ENCODE data around the gene C16orf96.
"Not testable (repeated sequence)": the region's sequence is repeated elsewhere in the genome, so short reads cannot be mapped to it uniquely, and the experiment has no call there.

Gene C16orf96

DNA sequence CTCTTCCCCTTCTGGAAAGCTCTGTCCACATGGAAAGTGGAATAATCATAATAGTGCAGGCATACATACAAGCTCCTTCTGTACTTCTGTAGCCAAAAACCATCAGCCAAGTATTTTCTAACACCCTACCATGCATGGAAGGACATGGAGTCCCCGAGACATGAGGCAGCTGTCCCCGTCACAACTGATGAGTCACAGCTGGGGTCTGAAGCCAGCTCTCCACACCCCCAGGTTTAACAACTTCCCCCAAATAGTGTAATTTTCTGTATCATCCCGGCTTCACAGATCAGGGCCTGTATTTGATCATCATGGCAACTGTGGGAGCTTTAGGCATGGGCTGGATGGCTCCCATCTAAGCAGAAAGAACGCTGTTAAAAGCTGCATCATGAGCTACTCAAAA, 16.6 kb downstream of the C16orf96 start:
- DNase-seq (ENCODE audit: low spot score): no peak
- Histone ChIP-seq H3K36me3 (replicated peaks in 1 of 2; ENCODE audit: control insufficient read depth in 2 of 2, insufficient read depth in 2 of 2, low read length in 2 of 2) (no peaks in the 10 kb centered on the region), H2BK12ac (ENCODE audit: low read length) (no peak overlapping the region), H3K9me3 (replicated peaks in 1 of 2; ENCODE audit: control insufficient read depth in 2 of 2, insufficient read depth in 1 of 2, low read depth in 1 of 2, low read length in 2 of 2) (no peaks in the 10 kb centered on the region), H4K8ac (ENCODE audit: low read depth, low read length) (no peak overlapping the region), H3K27me3 (ENCODE audit: control insufficient read depth in 3 of 3, insufficient read depth in 3 of 3, low read depth in 1 of 3, low read length in 3 of 3) (no peaks in the 10 kb centered on the region), H3K4me2 (ENCODE audit: insufficient read depth, low read length, poor library complexity, severe bottlenecking) (no peak overlapping the region), H3K4me1 (ENCODE audit: control insufficient read depth in 2 of 2, insufficient read depth in 1 of 2, low read depth in 1 of 2, low read length in 2 of 2) (no peaks in the 10 kb centered on the region), H3K4ac (ENCODE audit: low read length) (no peak overlapping the region), H2AK5ac (ENCODE audit: low read depth, low read length) (no peak overlapping the region), H3K9ac (ENCODE audit: low read depth, low read length, poor library complexity) (no peak overlapping the region), H2BK120ac (ENCODE audit: low read depth, low read length) (no peak overlapping the region), H2BK5ac (ENCODE audit: low read length) (no peak overlapping the region), H3K14ac (ENCODE audit: low read length) (no peak overlapping the region), H2BK15ac (ENCODE audit: low read length) (no peak overlapping the region), H3K79me1 (ENCODE audit: low read depth, low read length) (no peaks in the 10 kb centered on the region), H4K91ac (ENCODE audit: low read depth, low read length, poor library complexity) (no peak overlapping the region), H3K4me3 (ENCODE audit: low read length in 2 of 2) (no peak overlapping the region), H3K23ac (ENCODE audit: low read depth, low read length, poor library complexity) (no peak overlapping the region), H2AFZ (ENCODE audit: low read length) (no peak overlapping the region), H3K27ac (replicated peaks; ENCODE audit: low read length) (no peak overlapping the region), H3K18ac (ENCODE audit: low read length) (no peak overlapping the region)
- no CpG with 5 or more reads among the region's 4 CpGs for whole genome bisulfite sequencing, 2 donors (ENCODE audit: extremely low coverage in 2 of 2, insufficient read length in 2 of 2, insufficient replicate concordance in 1 of 2)

- not testable (repeated sequence) for H3K18ac ChIP-seq (ENCODE audit: low read length); H3K23ac ChIP-seq (ENCODE audit: low read depth, low read length, poor library complexity); H3K9ac ChIP-seq (ENCODE audit: low read depth, low read length, poor library complexity); H2BK120ac ChIP-seq (ENCODE audit: low read depth, low read length); H3K9me3 ChIP-seq (replicated peaks in 1 of 2; ENCODE audit: control insufficient read depth in 2 of 2, insufficient read depth in 1 of 2, low read depth in 1 of 2, low read length in 2 of 2); H3K4ac ChIP-seq (ENCODE audit: low read length); H3K4me2 ChIP-seq (ENCODE audit: insufficient read depth, low read length, poor library complexity, severe bottlenecking); H2BK15ac ChIP-seq (ENCODE audit: low read length); H2BK5ac ChIP-seq (ENCODE audit: low read length); DNase-seq (ENCODE audit: low spot score); H4K91ac ChIP-seq (ENCODE audit: low read depth, low read length, poor library complexity); H3K27me3 ChIP-seq (ENCODE audit: control insufficient read depth in 3 of 3, insufficient read depth in 3 of 3, low read depth in 1 of 3, low read length in 3 of 3); H3K36me3 ChIP-seq (replicated peaks in 1 of 2; ENCODE audit: control insufficient read depth in 2 of 2, insufficient read depth in 2 of 2, low read length in 2 of 2); H2AK5ac ChIP-seq (ENCODE audit: low read depth, low read length); H3K27ac ChIP-seq (replicated peaks; ENCODE audit: low read length); H3K14ac ChIP-seq (ENCODE audit: low read length); H2AFZ ChIP-seq (ENCODE audit: low read length); H4K8ac ChIP-seq (ENCODE audit: low read depth, low read length); H3K79me1 ChIP-seq (ENCODE audit: low read depth, low read length); H3K4me1 ChIP-seq (ENCODE audit: control insufficient read depth in 2 of 2, insufficient read depth in 1 of 2, low read depth in 1 of 2, low read length in 2 of 2); H3K4me3 ChIP-seq (ENCODE audit: low read length in 2 of 2); H2BK12ac ChIP-seq (ENCODE audit: low read length)
- WGBS, 2 donors (ENCODE audit: extremely low coverage in 2 of 2, insufficient read length in 2 of 2, insufficient replicate concordance in 1 of 2): no CpG with 5 or more reads among the region's 7 CpGs
Measured at GRCh38 chr16:4573926-4574325, 17.8 kb downstream of the C16orf96 start.

GRCh38 chr16:4574919-4575705, 19.0 kb downstream of the C16orf96 start:
- H4K91ac ChIP-seq (ENCODE audit: low read depth, low read length, poor library complexity): no peak overlapping the region
- no peak overlapping the region for H3K4me3 ChIP-seq (ENCODE audit: low read length in 2 of 2)
- H3K4ac ChIP-seq (ENCODE audit: low read length): no peak overlapping the region
- H2BK12ac ChIP-seq (ENCODE audit: low read length): no peak overlapping the region
- H3K9ac ChIP-seq (ENCODE audit: low read depth, low read length, poor library complexity): peak overlapping the region; percentile 21
- no peak overlapping the region for H2BK120ac ChIP-seq (ENCODE audit: low read depth, low read length)
- H3K14ac ChIP-seq (ENCODE audit: low read length): peak overlapping the region; percentile 47
- peak overlapping the region; percentile 17 for H3K23ac ChIP-seq (ENCODE audit: low read depth, low read length, poor library complexity)
- no peak overlapping the region for H3K4me2 ChIP-seq (ENCODE audit: insufficient read depth, low read length, poor library complexity, severe bottlenecking)
- no peaks in the 10 kb centered on the region for H3K27me3 ChIP-seq (ENCODE audit: control insufficient read depth in 3 of 3, insufficient read depth in 3 of 3, low read depth in 1 of 3, low read length in 3 of 3)
- H3K9me3 ChIP-seq (replicated peaks in 1 of 2; ENCODE audit: control insufficient read depth in 2 of 2, insufficient read depth in 1 of 2, low read depth in 1 of 2, low read length in 2 of 2): no peaks in the 10 kb centered on the region
- H3K79me1 ChIP-seq (ENCODE audit: low read depth, low read length): no peaks in the 10 kb centered on the region
- H2AK5ac ChIP-seq (ENCODE audit: low read depth, low read length): peak overlapping the region; percentile 88
- peak overlapping the region; percentile 38 for H3K18ac ChIP-seq (ENCODE audit: low read length)
- H3K4me1 ChIP-seq (ENCODE audit: control insufficient read depth in 2 of 2, insufficient read depth in 1 of 2, low read depth in 1 of 2, low read length in 2 of 2): no peaks in the 10 kb centered on the region
- H3K36me3 ChIP-seq (replicated peaks in 1 of 2; ENCODE audit: control insufficient read depth in 2 of 2, insufficient read depth in 2 of 2, low read length in 2 of 2): no peaks in the 10 kb centered on the region
- H2AFZ ChIP-seq (ENCODE audit: low read length): no peak overlapping the region
- DNase-seq (ENCODE audit: low spot score): no peak
- WGBS, 2 donors (ENCODE audit: extremely low coverage in 2 of 2, insufficient read length in 2 of 2, insufficient replicate concordance in 1 of 2): no CpG with 5 or more reads among the region's 11 CpGs
- H2BK15ac ChIP-seq (ENCODE audit: low read length): peak overlapping the region; percentile 64
- no peak overlapping the region for H4K8ac ChIP-seq (ENCODE audit: low read depth, low read length)
- no peak overlapping the region for H3K27ac ChIP-seq (replicated peaks; ENCODE audit: low read length)
- H2BK5ac ChIP-seq (ENCODE audit: low read length): peak overlapping the region; percentile 39

DNA sequence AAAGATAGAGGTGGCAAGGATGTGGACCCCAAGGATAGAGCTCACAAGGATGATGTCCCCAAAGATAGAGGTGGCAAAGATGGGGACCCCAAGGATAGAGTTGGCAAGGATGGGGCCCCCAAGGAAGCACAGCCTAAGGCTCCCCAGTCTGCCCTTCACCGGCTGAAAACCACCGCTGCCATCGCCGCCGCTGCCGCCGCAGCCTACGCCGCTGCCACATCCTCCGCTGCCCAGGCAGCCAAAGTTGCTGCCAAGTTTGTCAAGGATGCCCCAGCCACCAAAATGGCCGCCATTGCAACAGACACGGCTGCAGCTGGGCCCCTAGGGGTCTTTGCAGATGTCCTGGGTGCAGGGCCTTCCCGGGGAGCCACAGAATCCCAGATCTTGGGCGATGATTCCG, 19.9 kb downstream of the C16orf96 start:
- Histone ChIP-seq H3K9me3 (replicated peaks in 1 of 2; ENCODE audit: control insufficient read depth in 2 of 2, insufficient read depth in 1 of 2, low read depth in 1 of 2, low read length in 2 of 2) (no peaks in the 10 kb centered on the region), H2AFZ (ENCODE audit: low read length) (no peak overlapping the region), H4K91ac (ENCODE audit: low read depth, low read length, poor library complexity) (no peak overlapping the region), H3K4me3 (ENCODE audit: low read length in 2 of 2) (no peak overlapping the region), H4K8ac (ENCODE audit: low read depth, low read length) (no peak overlapping the region), H3K4ac (ENCODE audit: low read length) (no peak overlapping the region), H2BK5ac (ENCODE audit: low read length) (peak overlapping the region; percentile 39), H3K27me3 (ENCODE audit: control insufficient read depth in 3 of 3, insufficient read depth in 3 of 3, low read depth in 1 of 3, low read length in 3 of 3) (no peaks in the 10 kb centered on the region), H3K18ac (ENCODE audit: low read length) (no peak overlapping the region), H2BK15ac (ENCODE audit: low read length) (peak overlapping the region; percentile 17), H3K14ac (ENCODE audit: low read length) (no peak overlapping the region), H3K9ac (ENCODE audit: low read depth, low read length, poor library complexity) (no peak overlapping the region), H3K23ac (ENCODE audit: low read depth, low read length, poor library complexity) (no peak overlapping the region), H3K36me3 (replicated peaks in 1 of 2; ENCODE audit: control insufficient read depth in 2 of 2, insufficient read depth in 2 of 2, low read length in 2 of 2) (no peaks in the 10 kb centered on the region), H3K27ac (replicated peaks; ENCODE audit: low read length) (no peak overlapping the region), H2AK5ac (ENCODE audit: low read depth, low read length) (no peak overlapping the region), H3K4me2 (ENCODE audit: insufficient read depth, low read length, poor library complexity, severe bottlenecking) (no peak overlapping the region), H3K4me1 (ENCODE audit: control insufficient read depth in 2 of 2, insufficient read depth in 1 of 2, low read depth in 1 of 2, low read length in 2 of 2) (no peaks in the 10 kb centered on the region), H2BK12ac (ENCODE audit: low read length) (no peak overlapping the region), H2BK120ac (ENCODE audit: low read depth, low read length) (peak overlapping the region; percentile 47), H3K79me1 (ENCODE audit: low read depth, low read length) (no peaks in the 10 kb centered on the region)
- no CpG with 5 or more reads among the region's 15 CpGs for WGBS, 2 donors (ENCODE audit: extremely low coverage in 2 of 2, insufficient read length in 2 of 2, insufficient replicate concordance in 1 of 2)
- DNase-seq (ENCODE audit: low spot score): no peak
